OCI-LY1 (cell line): ENCODE results near the gene MS4A6A.

Experiments used
- H2AFZ ChIP-seq: fragments of 200-600 bp; sonication (generic), shearing (Covaris generic); 2 replicates; pipeline ENCODE4 v1.6.0; 2014; ENCODE audit warnings: antibody characterized with exemption, mild to moderate bottlenecking, low read length
- H3F3A ChIP-seq: fragments of 200-600 bp; sonication (generic), shearing (Covaris generic); 2 replicates; pipeline ENCODE4 v1.6.0; 2014; ENCODE audit warnings: mild to moderate bottlenecking, antibody characterized with exemption, low read length, moderate library complexity; ENCODE audit not compliant: insufficient read depth
- H3K27ac ChIP-seq: fragments of 200-600 bp; sonication (generic); 2 replicates; pipeline ENCODE4 v1.5.1; 2014; ENCODE audit warnings: low read length, mixed run types, mild to moderate bottlenecking, low read depth; ENCODE audit not compliant: poor library complexity, severe bottlenecking
- H3K27me3 ChIP-seq: fragments of 200-600 bp; sonication (generic); 2 replicates; pipeline ENCODE4 v1.6.0; 2014; ENCODE audit warnings: antibody characterized with exemption, mild to moderate bottlenecking, low read length, moderate library complexity; ENCODE audit not compliant: insufficient read depth
- H3K36me3 ChIP-seq: fragments of 200-600 bp; sonication (generic); 2 replicates; pipeline ENCODE4 v1.6.1; 2014; ENCODE audit warnings: mild to moderate bottlenecking, antibody characterized with exemption, low read length, moderate library complexity, mixed read lengths; ENCODE audit not compliant: insufficient read depth
- H3K4me1 ChIP-seq: fragments of 200-600 bp; sonication (generic); 2 replicates; pipeline ENCODE4 v1.5.1; 2014; ENCODE audit warnings: mild to moderate bottlenecking, low read length, moderate library complexity; ENCODE audit not compliant: insufficient read depth, severe bottlenecking
- H3K4me2 ChIP-seq: fragments of 200-600 bp; sonication (generic), shearing (Covaris generic); 2 replicates; pipeline ENCODE4 v1.6.1; 2014; ENCODE audit warnings: low read length
- H3K4me3 ChIP-seq: fragments of 200-600 bp; sonication (generic); 2 replicates; pipeline ENCODE4 v1.5.1; 2014; ENCODE audit warnings: low read length, low read depth, mild to moderate bottlenecking, mixed read lengths; ENCODE audit not compliant: poor library complexity, severe bottlenecking
- H3K79me2 ChIP-seq: fragments of 200-600 bp; shearing (Covaris generic); 2 replicates; pipeline ENCODE4 v1.6.1; 2016; ENCODE audit warnings: mixed run types, low read length, mixed read lengths; ENCODE audit not compliant: insufficient read depth
- H3K9ac ChIP-seq: fragments of 200-600 bp; sonication (generic), shearing (Covaris generic); 2 replicates; pipeline ENCODE4 v1.6.1; 2014; ENCODE audit warnings: mild to moderate bottlenecking, low read length, mixed read lengths
- H3K9me2 ChIP-seq: fragments of 200-600 bp; sonication (generic), shearing (Covaris generic); 2 replicates; pipeline ENCODE4 v1.6.1; 2014; ENCODE audit warnings: low read depth, mild to moderate bottlenecking, low read length, mixed read lengths
- H3K9me3 ChIP-seq: fragments of 200-600 bp; shearing (Covaris generic); 2 replicates; pipeline ENCODE4 v1.6.1; 2014; ENCODE audit warnings: low read length, mixed read lengths
- H4K20me1 ChIP-seq: fragments of 200-600 bp; sonication (generic), shearing (Covaris generic); 2 replicates; pipeline ENCODE4 v1.6.0; 2016; ENCODE audit warnings: mild to moderate bottlenecking, low read length; ENCODE audit not compliant: insufficient read depth
- EZH2 ChIP-seq: fragments of 200-600 bp; sonication (generic), shearing (Covaris generic); IDR thresholded peaks from 2 replicates; pipeline ENCODE4 v1.8.0; 2017; ENCODE audit warnings: borderline replicate concordance, mixed run types, mild to moderate bottlenecking, antibody characterized with exemption, low read length, moderate library complexity, mixed read lengths
- TF ChIP-seq, protein P1 (sequence below): fragments of 200-600 bp; sonication (generic), shearing (Covaris generic); IDR thresholded peaks from 2 replicates; pipeline ENCODE4 v1.5.1; 2017; ENCODE audit warnings: mild to moderate bottlenecking, antibody characterized with exemption, low read length, moderate library complexity, mixed read lengths

Gene MS4A6A

DNA sequence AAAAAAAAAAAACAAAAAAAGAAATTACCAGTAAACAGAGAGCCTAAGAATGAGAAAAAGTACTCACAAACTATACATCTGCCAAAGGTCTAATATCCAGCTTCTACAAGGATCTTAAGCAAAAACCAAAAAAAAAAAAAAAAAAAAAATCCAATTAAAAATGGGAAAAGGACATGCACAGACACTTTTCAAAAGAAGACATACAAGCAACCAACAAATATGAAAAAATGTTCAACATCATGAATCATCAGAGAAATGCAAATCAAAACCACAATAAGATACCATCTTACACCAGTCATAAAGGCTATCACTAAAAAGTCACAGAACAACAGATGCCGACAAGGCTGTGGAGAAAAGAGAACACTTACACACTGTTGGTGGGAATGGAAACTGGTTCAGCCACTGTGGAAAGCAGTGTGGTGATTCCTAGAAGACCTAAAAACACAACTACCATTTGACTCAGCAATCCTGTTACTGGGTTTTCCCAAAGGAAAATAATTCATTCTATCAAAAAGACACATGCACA, 18.3 kb downstream of the MS4A6A start:
- Histone ChIP-seq H3F3A (no peaks in the 10 kb centered on the region), H3K36me3 (no peaks in the 10 kb centered on the region), H3K27ac (no peak overlapping the region), H3K79me2 (no peaks in the 10 kb centered on the region), H3K27me3 (no peaks in the 10 kb centered on the region), H4K20me1 (no peaks in the 10 kb centered on the region), H3K4me3 (no peak overlapping the region), H3K9me2 (no peaks in the 10 kb centered on the region), H3K4me1 (no peaks in the 10 kb centered on the region), H3K9ac (no peak overlapping the region), H3K9me3 (peaks cover 7% of the 10 kb centered on the region; the same call in 1 of the 2 replicates), H3K4me2 (no peak overlapping the region), H2AFZ (no peak overlapping the region)
- TF ChIP-seq EZH2: no peak
- TF ChIP-seq, protein P1, sequence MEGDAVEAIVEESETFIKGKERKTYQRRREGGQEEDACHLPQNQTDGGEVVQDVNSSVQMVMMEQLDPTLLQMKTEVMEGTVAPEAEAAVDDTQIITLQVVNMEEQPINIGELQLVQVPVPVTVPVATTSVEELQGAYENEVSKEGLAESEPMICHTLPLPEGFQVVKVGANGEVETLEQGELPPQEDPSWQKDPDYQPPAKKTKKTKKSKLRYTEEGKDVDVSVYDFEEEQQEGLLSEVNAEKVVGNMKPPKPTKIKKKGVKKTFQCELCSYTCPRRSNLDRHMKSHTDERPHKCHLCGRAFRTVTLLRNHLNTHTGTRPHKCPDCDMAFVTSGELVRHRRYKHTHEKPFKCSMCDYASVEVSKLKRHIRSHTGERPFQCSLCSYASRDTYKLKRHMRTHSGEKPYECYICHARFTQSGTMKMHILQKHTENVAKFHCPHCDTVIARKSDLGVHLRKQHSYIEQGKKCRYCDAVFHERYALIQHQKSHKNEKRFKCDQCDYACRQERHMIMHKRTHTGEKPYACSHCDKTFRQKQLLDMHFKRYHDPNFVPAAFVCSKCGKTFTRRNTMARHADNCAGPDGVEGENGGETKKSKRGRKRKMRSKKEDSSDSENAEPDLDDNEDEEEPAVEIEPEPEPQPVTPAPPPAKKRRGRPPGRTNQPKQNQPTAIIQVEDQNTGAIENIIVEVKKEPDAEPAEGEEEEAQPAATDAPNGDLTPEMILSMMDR: no peak

DNA sequence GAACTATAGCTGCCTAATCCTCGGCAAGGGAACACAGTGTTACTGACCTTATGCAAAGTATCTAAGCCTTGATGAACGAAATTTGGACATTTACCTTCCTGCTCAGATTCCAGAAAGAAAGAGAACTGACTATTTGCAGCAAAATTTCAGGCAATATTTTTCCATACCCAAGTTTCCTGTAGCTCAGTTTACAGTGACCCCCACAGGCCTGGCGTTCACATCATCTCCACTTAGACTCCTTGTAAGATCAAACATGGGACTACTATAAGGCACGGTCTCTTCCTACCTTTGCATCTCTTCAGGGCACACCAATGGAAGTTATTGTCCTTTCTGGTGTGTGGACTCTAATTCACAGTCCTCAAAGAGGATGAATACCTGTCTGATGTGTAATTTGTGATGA, 21.1 kb downstream of the MS4A6A start:
- Histone ChIP-seq H3K36me3 (no peaks in the 10 kb centered on the region), H4K20me1 (no peaks in the 10 kb centered on the region), H2AFZ (no peak overlapping the region), H3K27ac (no peak overlapping the region), H3K4me2 (no peak overlapping the region), H3K9me3 (no peaks in the 10 kb centered on the region), H3K9ac (no peak overlapping the region), H3K4me3 (no peak overlapping the region), H3K79me2 (no peaks in the 10 kb centered on the region), H3F3A (no peaks in the 10 kb centered on the region), H3K27me3 (no peaks in the 10 kb centered on the region), H3K4me1 (no peaks in the 10 kb centered on the region), H3K9me2 (no peaks in the 10 kb centered on the region)
- TF ChIP-seq EZH2: no peak
- TF ChIP-seq, protein P1: no peak

DNA sequence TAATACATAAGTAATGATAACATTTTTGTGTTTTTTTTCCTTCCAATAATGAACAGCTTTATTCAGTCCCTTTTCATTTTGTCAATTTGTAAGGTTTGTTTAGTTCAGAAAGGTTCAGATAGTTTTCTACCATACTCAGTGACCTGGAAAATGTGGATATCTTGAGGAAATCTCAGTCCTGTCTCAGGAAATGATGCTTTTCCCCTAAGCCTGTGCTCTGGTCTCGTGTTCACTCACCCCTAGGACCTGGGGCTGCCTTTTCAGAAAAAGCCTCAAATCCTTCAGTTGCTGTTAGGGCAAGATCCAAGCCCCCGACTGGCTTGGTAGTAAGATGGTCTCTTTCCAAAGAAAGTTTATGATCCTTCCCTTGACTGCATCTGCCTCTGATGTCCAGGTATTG, 21.8 kb downstream of the MS4A6A start:
- no peaks in the 10 kb centered on the region for H3K79me2 ChIP-seq
- no peak overlapping the region for H3K9ac ChIP-seq
- no peaks in the 10 kb centered on the region for H3K9me2 ChIP-seq
- H3K27ac ChIP-seq: no peak overlapping the region
- no peak overlapping the region for H3K4me3 ChIP-seq
- no peaks in the 10 kb centered on the region for H3K9me3 ChIP-seq
- no peaks in the 10 kb centered on the region for H3K4me1 ChIP-seq
- no peaks in the 10 kb centered on the region for H4K20me1 ChIP-seq
- TF ChIP-seq EZH2: no peak
- TF ChIP-seq, protein P1: no peak
- no peak overlapping the region for H3K4me2 ChIP-seq
- H3K27me3 ChIP-seq: no peaks in the 10 kb centered on the region
- no peaks in the 10 kb centered on the region for H3F3A ChIP-seq
- H2AFZ ChIP-seq: no peak overlapping the region
- no peaks in the 10 kb centered on the region for H3K36me3 ChIP-seq
